Smooth muscle cell (in vitro differentiated cells): ENCODE measurements around the gene KCNJ15. TPM values are rescaled to one million over a fixed set of nuclear protein-coding genes. Genes with fewer than 3 reads are reported as not detected.

Source experiments
- DNase-seq: peaks from one replicate; lab custom pipeline; 2025; ENCODE audit not compliant: unreplicated experiment; lab: John Stamatoyannopoulos, UW
- H2AFZ ChIP-seq: fragments of 200-600 bp; sonication (generic); 2 replicates; pipeline ENCODE4 v1.6.0; 2016; ENCODE audit warnings: antibody characterized with exemption, low read depth, mild to moderate bottlenecking
- H3F3A ChIP-seq: fragments of 200-600 bp; sonication (generic); 2 replicates; pipeline ENCODE4 v1.6.0; 2017; ENCODE audit warnings: antibody characterized with exemption, low read depth
- H3K27ac ChIP-seq: fragments of 200-600 bp; sonication (generic); 2 replicates; pipeline ENCODE4 v1.5.1; 2016; ENCODE audit warnings: low read depth, mild to moderate bottlenecking
- H3K27me3 ChIP-seq: fragments of 200-600 bp; sonication (generic); 2 replicates; pipeline ENCODE4 v1.6.1; 2016; ENCODE audit warnings: low read depth, mild to moderate bottlenecking
- H3K36me3 ChIP-seq: fragments of 200-600 bp; sonication (generic); 2 replicates; pipeline ENCODE4 v1.5.1; 2016; ENCODE audit warnings: low read depth
- H3K4me1 ChIP-seq: fragments of 200-600 bp; sonication (generic); 2 replicates; pipeline ENCODE4 v1.5.1; 2016; ENCODE audit warnings: low read depth
- H3K4me2 ChIP-seq: fragments of 200-600 bp; sonication (generic); 2 replicates; pipeline ENCODE4 v1.6.0; 2016; ENCODE audit warnings: mild to moderate bottlenecking
- H3K4me3 ChIP-seq: fragments of 200-600 bp; sonication (generic); 2 replicates; pipeline ENCODE4 v1.5.1; 2016; ENCODE audit warnings: mild to moderate bottlenecking
- H3K79me2 ChIP-seq: fragments of 200-600 bp; sonication (generic); 2 replicates; pipeline ENCODE4 v1.6.0; 2016; ENCODE audit warnings: low read depth, mild to moderate bottlenecking
- H3K9ac ChIP-seq: fragments of 200-600 bp; sonication (generic); 2 replicates; pipeline ENCODE4 v1.6.0; 2016; ENCODE audit warnings: low read depth
- H3K9me3 ChIP-seq: fragments of 200-600 bp; sonication (generic); replicated peaks from 2 replicates; pipeline ENCODE4 v1.5.1; 2016; ENCODE audit warnings: low read depth
- H4K20me1 ChIP-seq: fragments of 200-600 bp; sonication (generic); 2 replicates; pipeline ENCODE4 v1.6.0; 2016; ENCODE audit warnings: low read depth
- CTCF ChIP-seq: fragments of 200-600 bp; sonication (generic); IDR thresholded peaks from 2 replicates; pipeline ENCODE4 v1.5.1; 2017; ENCODE audit warnings: borderline replicate concordance, mild to moderate bottlenecking, antibody characterized with exemption; ENCODE audit not compliant: insufficient read depth, poor library complexity, severe bottlenecking
- WGBS: methylation state at CpG from one replicate; pipeline ENCODE4 v1.1.7; 2016; ENCODE audit warnings: low lambda C conversion rate; 5-methylcytosine and 5-hydroxymethylcytosine counted together
- polyA plus RNA-seq: library from polyadenylated mRNA; unstranded; fragments of >200 nt; fragmentation: Nextera tagmentation; extraction: Ambion mirVana; gene quantifications from 2 replicates; pipeline ENCODE4 v1.2.1, GENCODE V29; 2016
- total RNA-seq: library from RNA; depleted of rRNA; stranded (reverse); fragments of >200 nt; gene quantifications from 2 replicates; pipeline ENCODE4 v1.2.3, GENCODE V29; 2014

The KCNJ15 gene
- total and polyA plus RNA-seq, 2 experiments from 2014 or later, result 4.2 to 21.9 TPM

- DNase-seq, result no peak
- Histone ChIP-seq H3K9me3 (no peaks in the 10 kb centered on the region), H3K4me2 (peak overlapping the region; percentile 45), H3K9ac (no peak overlapping the region), H3K4me3 (no peak overlapping the region), H3K79me2 (no peaks in the 10 kb centered on the region), H3K36me3 (no peaks in the 10 kb centered on the region), H3K4me1 (peaks cover 15% of the 10 kb centered on the region), H3K27ac (peak overlapping the region; percentile 49), H3K27me3 (no peaks in the 10 kb centered on the region), H3F3A (peaks cover 11% of the 10 kb centered on the region), H2AFZ (no peak overlapping the region), H4K20me1 (no peaks in the 10 kb centered on the region)
- no peak for TF ChIP-seq CTCF
- WGBS, result 89% methylated on average over 15 of the region's 15 CpGs
These were observed 44.8 kb downstream of the KCNJ15 start for GRCh38 chr21:38301321-38302214.

GRCh38 chr21:38303300-38303699, 46.5 kb downstream of the KCNJ15 start:
- no peak for TF ChIP-seq CTCF
- Histone ChIP-seq H3K4me2 (peak overlapping the region; percentile 51), H3K27ac (peak overlapping the region; percentile 89), H3F3A (peaks cover 23% of the 10 kb centered on the region), H3K79me2 (no peaks in the 10 kb centered on the region), H3K9ac (peak overlapping the region; percentile 25), H3K27me3 (no peaks in the 10 kb centered on the region), H3K4me1 (peaks cover 7% of the 10 kb centered on the region), H3K9me3 (no peaks in the 10 kb centered on the region), H3K36me3 (no peaks in the 10 kb centered on the region), H2AFZ (no peak overlapping the region), H4K20me1 (no peaks in the 10 kb centered on the region), H3K4me3 (no peak overlapping the region)
- DNase-seq, result no peak
- 4% methylated on average over 3 of the region's 3 CpGs for WGBS

- H3K4me2 ChIP-seq, result peak overlapping the region; percentile 76
- peak overlapping the region; percentile 69 for H3K9ac ChIP-seq
- H3K4me1 ChIP-seq, result peaks cover 15% of the 10 kb centered on the region
- no peaks in the 10 kb centered on the region for H4K20me1 ChIP-seq
- 33% methylated on average over 7 of the region's 7 CpGs for WGBS
- DNase-seq, result no peak
- H2AFZ ChIP-seq, result no peak overlapping the region
- H3F3A ChIP-seq, result peaks cover 23% of the 10 kb centered on the region
- peak overlapping the region; percentile 8 for H3K4me3 ChIP-seq
- H3K79me2 ChIP-seq, result no peaks in the 10 kb centered on the region
- H3K36me3 ChIP-seq, result no peaks in the 10 kb centered on the region
- H3K27me3 ChIP-seq, result no peaks in the 10 kb centered on the region
- TF ChIP-seq CTCF, result no peak
- H3K9me3 ChIP-seq, result no peaks in the 10 kb centered on the region
- H3K27ac ChIP-seq, result peak overlapping the region; percentile 93
These were observed 49.8 kb downstream of the KCNJ15 start for GRCh38 chr21:38306433-38307141.
